ENCODE results near the gene DCK.

Gene DCK

DNA sequence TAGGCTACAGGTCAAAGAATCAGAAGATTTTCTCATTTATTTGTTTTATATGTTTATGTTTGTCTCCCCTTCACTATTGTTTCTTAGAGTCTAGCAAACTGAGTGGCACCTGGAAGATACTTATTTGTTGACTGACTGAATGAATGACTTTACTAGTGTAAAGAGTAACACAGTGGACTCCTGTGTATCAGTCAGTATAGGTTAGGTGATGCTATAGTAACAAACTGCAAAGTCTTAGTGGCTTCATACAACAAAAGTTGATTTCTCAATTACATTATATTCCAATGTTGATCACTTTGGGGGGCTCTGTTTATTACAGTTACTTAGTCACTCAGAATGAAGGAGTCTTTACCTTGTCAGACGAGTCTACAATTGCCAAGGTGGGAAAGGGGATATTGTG lies 76.6 kb downstream of the DCK start:
- no peak for TF ChIP-seq PAX5 (IDR thresholded peaks at IDR 0.05; ENCODE audit: insufficient read depth, low read length, severe bottlenecking)
- no peak for TF ChIP-seq TAF1 (IDR thresholded peaks at IDR 0.05; ENCODE audit: low read depth, low read length)
- TF ChIP-seq POU2F2 (IDR thresholded peaks at IDR 0.05; ENCODE audit: low read depth, low read length) = no peak
- no peak for TF ChIP-seq POLR2AphosphoS5 (IDR thresholded peaks at IDR 0.05; ENCODE audit: low read depth, low read length)
- TF ChIP-seq POLR2A (IDR thresholded peaks at IDR 0.05; ENCODE audit: low read depth, low read length) = no peak
- TF ChIP-seq SPI1 (IDR thresholded peaks at IDR 0.05; ENCODE audit: low read depth, low read length) = no peak
- no peak for FAIRE-seq
- DNase-seq (ENCODE audit: insufficient read length, low spot score) = no peak

DNA sequence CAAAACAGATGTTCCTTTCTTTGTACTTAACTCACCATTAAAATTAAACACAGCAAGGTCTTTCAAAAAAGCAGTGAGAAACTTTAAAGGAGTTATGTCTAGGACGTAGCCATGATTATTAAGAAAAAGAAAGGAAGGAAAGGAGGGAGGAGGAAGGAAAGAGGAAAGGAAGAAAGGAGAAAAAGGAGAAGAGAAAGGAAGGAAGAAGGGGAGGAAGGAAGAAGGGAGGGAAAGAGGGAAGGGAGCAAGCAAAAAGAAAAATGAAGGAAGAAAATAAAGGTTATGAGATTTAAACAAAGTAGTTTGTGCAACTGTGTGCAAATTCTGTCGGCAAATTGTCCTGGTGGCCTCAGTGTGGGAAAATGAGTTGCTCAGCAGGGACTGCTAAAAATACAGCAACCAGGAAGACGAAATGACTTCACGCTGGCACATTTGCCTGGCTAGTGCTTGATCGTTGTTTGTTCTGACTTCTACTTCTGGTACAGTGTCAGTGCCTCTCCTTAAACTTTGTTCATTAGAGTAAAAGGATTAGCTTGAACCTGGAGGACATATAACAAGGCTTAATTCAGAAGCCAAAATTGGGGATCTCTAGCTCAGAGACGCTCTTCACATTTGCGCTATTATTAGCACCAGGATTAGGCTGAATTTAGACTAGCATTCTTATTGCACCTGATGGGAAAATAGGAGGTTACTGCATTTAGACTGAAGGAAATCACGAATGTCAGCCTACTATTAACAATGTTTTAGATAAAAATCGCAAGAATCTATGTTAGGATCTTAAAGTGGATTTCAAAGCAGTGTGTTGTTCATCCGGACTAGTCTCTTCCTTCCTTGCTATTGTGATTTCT lies 81.2 kb downstream of the DCK start:
- TF ChIP-seq POLR2A (IDR thresholded peaks at IDR 0.05; ENCODE audit: low read depth, low read length) (no peak), TAF1 (IDR thresholded peaks at IDR 0.05; ENCODE audit: low read depth, low read length) (no peak), POU2F2 (IDR thresholded peaks at IDR 0.05; ENCODE audit: low read depth, low read length) (no peak), SPI1 (IDR thresholded peaks at IDR 0.05; ENCODE audit: low read depth, low read length) (no peak), POLR2AphosphoS5 (IDR thresholded peaks at IDR 0.05; ENCODE audit: low read depth, low read length) (no peak), PAX5 (IDR thresholded peaks at IDR 0.05; ENCODE audit: insufficient read depth, low read length, severe bottlenecking) (no peak)
- FAIRE-seq (no peak), DNase-seq (ENCODE audit: insufficient read length, low spot score) (no peak)

Measured in GM12891 (cell line).